Erythroblast (primary cell): ENCODE measurements around the gene RERE.

Experiments used
- GATA1 ChIP-seq: IDR thresholded peaks from 2 replicates; pipeline ENCODE4 v1.6.1; 2011; ENCODE audit warnings: low read depth, mild to moderate bottlenecking, control low read depth, low read length, moderate library complexity
- POLR2A ChIP-seq: IDR thresholded peaks from 2 replicates; pipeline ENCODE4 v1.6.1; 2011; ENCODE audit warnings: mild to moderate bottlenecking, low read length

DNA sequence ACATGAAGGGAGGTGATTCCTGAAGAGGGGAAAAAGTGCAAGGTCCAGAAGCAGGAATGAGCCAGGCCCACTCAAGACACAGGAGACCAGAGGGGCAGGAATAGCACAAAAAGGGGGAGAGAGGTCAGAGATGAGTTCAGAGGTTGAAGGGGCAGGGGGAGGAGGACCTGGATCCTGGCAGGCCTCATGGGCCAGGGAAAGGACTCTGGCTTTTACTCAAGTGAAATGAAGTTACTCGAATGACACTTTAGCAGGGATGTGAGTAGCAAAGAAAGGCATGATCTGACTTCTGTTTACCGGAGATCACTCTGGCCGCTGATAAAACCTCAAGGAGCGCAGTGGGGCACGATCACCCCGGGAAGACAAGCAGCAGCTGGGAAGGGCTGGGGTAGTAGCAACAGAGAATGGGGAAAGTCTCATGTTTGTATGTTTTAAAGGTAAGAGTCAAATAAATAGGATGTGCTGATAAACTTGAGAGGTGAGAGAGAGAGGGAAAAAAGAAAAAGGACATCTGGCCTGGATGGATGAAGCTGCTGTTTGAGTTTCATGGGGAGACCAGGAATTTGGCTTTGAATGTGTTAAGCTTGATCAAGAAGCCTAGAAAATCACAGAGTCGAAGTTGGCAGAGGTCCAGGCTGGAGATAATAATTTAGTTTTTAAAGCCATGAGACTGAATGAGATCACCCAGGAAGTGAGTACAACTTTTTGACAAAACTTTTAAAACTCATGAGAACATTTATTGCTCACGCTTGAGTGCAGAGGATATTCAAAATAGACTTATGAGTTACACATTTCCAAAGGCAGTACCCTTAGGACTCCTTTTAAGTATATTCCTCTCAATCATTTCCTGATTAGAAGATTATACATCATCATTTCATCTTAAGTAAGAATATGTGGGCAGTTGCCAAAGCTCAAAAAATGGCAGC, 156.0 kb downstream of the RERE start:
- TF ChIP-seq POLR2A (no peak), GATA1 (no peak)
